Activated naive CD8-positive, alpha-beta T cell treated with anti-CD3 and anti-CD28 coated beads, Interleukin-2, amount 50 U/mL, for 24 hours (primary cell): Measurements from ENCODE around the gene HYKK.
"Not testable (repeated sequence)": the region's sequence is repeated elsewhere in the genome, so short reads cannot be mapped to it uniquely, and the experiment has no call there.

ENCODE experiments used
- ATAC-seq: fragments of 150-1000 bp; cut with Tn5 transposase; one replicate; pipeline ENCODE4 v1.10.0; 2021
- DNase-seq: peaks from one replicate; pipeline ENCODE4 v3.0.0; 2021
- H3K27ac Mint-ChIP-seq: one replicate; pipeline ENCODE4 v1.8.0; 2021; ENCODE audit warnings: mild to moderate bottlenecking, mixed read lengths
- H3K27me3 Mint-ChIP-seq: one replicate; pipeline ENCODE4 v1.8.0; 2021; ENCODE audit warnings: mixed read lengths
- H3K36me3 Mint-ChIP-seq: one replicate; pipeline ENCODE4 v1.8.0; 2021; ENCODE audit warnings: low read depth, mixed read lengths
- H3K4me1 Mint-ChIP-seq: one replicate; pipeline ENCODE4 v1.8.0; 2021; ENCODE audit warnings: mixed read lengths
- H3K4me3 Mint-ChIP-seq: one replicate; pipeline ENCODE4 v1.8.0; 2021; ENCODE audit warnings: mild to moderate bottlenecking, moderate library complexity, mixed read lengths
- H3K9me3 Mint-ChIP-seq: one replicate; pipeline ENCODE4 v1.8.0; 2021; ENCODE audit warnings: mixed read lengths

The HYKK gene

GRCh38 chr15:78552597-78552996 lies 45.2 kb downstream of the HYKK start:
- no peak overlapping the region for H3K4me3 Mint-ChIP-seq
- no peaks in the 10 kb centered on the region for H3K27me3 Mint-ChIP-seq
- H3K27ac Mint-ChIP-seq, result no peak overlapping the region
- ATAC-seq, result no peak
- H3K4me1 Mint-ChIP-seq, result no peaks in the 10 kb centered on the region
- DNase-seq, result no peak
- H3K9me3 Mint-ChIP-seq, result no peaks in the 10 kb centered on the region
- peaks cover 21% of the 10 kb centered on the region for H3K36me3 Mint-ChIP-seq

DNA sequence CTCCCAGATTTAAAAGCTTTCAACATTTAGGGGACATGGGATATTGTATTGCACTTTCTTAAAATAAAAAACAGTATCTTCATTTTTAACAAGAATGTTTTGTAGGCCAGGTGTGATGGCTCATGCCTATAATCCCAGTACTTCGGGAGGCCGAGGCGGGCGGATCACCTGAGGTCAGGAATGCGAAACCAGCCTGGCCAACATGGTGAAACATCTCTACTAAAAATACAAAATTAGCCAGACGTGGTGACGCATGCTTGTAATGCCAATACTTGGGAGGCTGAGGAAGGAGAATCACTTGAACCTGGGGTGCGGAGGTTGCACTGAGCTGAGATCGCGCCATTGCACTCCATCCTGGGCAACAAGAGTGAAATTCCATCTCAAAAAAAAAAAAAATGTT lies 52.8 kb downstream of the HYKK start:
- not testable (repeated sequence) for H3K9me3 Mint-ChIP-seq, ATAC-seq, DNase-seq, H3K27me3 Mint-ChIP-seq, H3K27ac Mint-ChIP-seq, H3K4me1 Mint-ChIP-seq, H3K4me3 Mint-ChIP-seq, H3K36me3 Mint-ChIP-seq

- Mint-ChIP-seq H3K9me3 (no peaks in the 10 kb centered on the region), H3K27me3 (peaks cover 12% of the 10 kb centered on the region), H3K4me3 (no peak overlapping the region), H3K36me3 (no peaks in the 10 kb centered on the region), H3K27ac (no peak overlapping the region), H3K4me1 (peaks cover 16% of the 10 kb centered on the region)
- DNase-seq, result no peak
- no peak for ATAC-seq
Observed at GRCh38 chr15:78561490-78561889, 54.1 kb downstream of the HYKK start.

- DNase-seq (no peak), ATAC-seq (no peak)
- Mint-ChIP-seq H3K27ac (no peak overlapping the region), H3K9me3 (no peaks in the 10 kb centered on the region), H3K36me3 (no peaks in the 10 kb centered on the region), H3K27me3 (peaks cover 21% of the 10 kb centered on the region), H3K4me1 (peaks cover 25% of the 10 kb centered on the region), H3K4me3 (no peak overlapping the region)
Observed at GRCh38 chr15:78563092-78563491, 55.7 kb downstream of the HYKK start.

- Mint-ChIP-seq H3K4me1 (peaks cover 27% of the 10 kb centered on the region), H3K36me3 (no peaks in the 10 kb centered on the region), H3K4me3 (peak overlapping the region; percentile 85), H3K27ac (no peak overlapping the region), H3K27me3 (peaks cover 21% of the 10 kb centered on the region), H3K9me3 (no peaks in the 10 kb centered on the region)
- ATAC-seq (peak; percentile 15), DNase-seq (peak; percentile 4)
Observed at GRCh38 chr15:78564743-78565096, 57.3 kb downstream of the HYKK start.

GRCh38 chr15:78565097-78565950 lies 57.9 kb downstream of the HYKK start, which contains the start of gene CHRNA5:
CHRNA5 (plus strand) TSS chr15:78565520; CDS start chr15:78565720, 200 bp downstream.
- Mint-ChIP-seq H3K9me3 (no peaks in the 10 kb centered on the region), H3K27ac (peak within 1 kb of the TSS; percentile 65), H3K27me3 (peaks cover 21% of the 10 kb centered on the region), H3K4me1 (peaks cover 27% of the 10 kb centered on the region), H3K36me3 (no peaks in the 10 kb centered on the region), H3K4me3 (peak within 1 kb of the TSS; percentile 85)
- peak; percentile 80 for ATAC-seq
- DNase-seq, result peak; percentile 81

DNA sequence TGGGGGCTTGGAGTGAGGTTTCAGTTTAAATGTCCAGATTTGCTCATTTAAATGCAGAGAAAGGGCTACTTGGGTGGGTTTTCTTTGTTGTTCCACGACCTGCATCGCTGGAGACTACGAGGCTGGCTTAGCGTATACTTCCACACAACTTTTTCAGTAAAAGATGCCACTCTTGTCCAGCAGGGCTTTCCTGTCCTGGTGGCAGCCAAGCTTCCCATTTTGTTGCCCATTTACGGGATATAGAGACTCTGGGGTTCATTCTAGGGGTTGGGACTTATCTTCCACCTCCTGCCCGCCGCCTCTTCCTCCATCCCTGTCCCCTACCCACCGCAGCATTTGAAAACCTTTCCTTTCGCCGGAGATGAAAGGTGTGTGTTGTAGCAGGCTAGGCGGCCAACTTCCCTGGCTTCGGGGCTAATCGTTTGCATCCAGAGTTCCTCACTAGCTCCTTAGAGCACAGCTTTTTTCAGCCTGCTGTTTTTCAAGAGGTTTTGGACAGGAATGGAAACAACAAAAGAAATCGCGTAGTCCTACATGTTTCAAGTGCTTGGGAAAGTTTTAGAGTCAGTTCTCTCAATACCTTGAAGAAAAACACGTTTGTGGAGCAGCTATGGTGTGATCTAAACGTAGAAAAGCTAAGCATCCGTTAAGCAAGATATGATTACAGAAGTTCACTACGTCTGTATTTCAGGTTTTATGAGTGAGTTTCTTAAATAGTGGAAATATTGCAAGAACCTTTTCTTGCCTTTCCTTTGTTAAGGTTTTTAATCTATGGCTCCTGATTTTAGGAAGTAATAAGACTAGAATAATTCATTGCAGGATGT lies 58.8 kb downstream of the HYKK start:
- Mint-ChIP-seq H3K9me3 (no peaks in the 10 kb centered on the region), H3K36me3 (no peaks in the 10 kb centered on the region), H3K4me1 (peaks cover 27% of the 10 kb centered on the region), H3K27ac (peak overlapping the region; percentile 65), H3K27me3 (peaks cover 21% of the 10 kb centered on the region), H3K4me3 (peak overlapping the region; percentile 85)
- peak; percentile 18 for ATAC-seq
- no peak for DNase-seq

DNA sequence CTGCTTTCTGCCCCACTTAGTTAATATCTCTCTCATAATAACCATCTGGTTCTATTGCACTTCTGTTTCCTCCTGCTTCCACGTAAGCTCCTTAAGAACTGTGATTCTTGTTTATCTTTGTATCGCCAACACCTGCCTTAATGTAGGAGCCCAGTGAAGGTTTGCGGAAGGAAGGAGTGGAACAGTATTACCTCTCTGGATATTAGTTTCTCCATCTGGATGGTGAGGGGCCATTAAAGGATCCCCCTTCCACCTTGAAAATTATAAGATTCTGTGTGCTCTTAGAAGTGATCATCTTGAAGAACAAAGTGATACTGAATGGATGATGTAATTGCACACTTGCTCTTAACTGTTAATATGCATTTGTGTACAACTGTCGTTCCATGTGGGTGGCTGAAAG lies 60.2 kb downstream of the HYKK start:
- DNase-seq, result no peak
- no peaks in the 10 kb centered on the region for H3K36me3 Mint-ChIP-seq
- H3K9me3 Mint-ChIP-seq, result no peaks in the 10 kb centered on the region
- no peak for ATAC-seq
- H3K27ac Mint-ChIP-seq, result no peak overlapping the region
- H3K27me3 Mint-ChIP-seq, result peaks cover 21% of the 10 kb centered on the region
- peaks cover 27% of the 10 kb centered on the region for H3K4me1 Mint-ChIP-seq
- peak overlapping the region; percentile 6 for H3K4me3 Mint-ChIP-seq

- H3K9me3 Mint-ChIP-seq, result no peaks in the 10 kb centered on the region
- no peak overlapping the region for H3K4me3 Mint-ChIP-seq
- no peaks in the 10 kb centered on the region for H3K36me3 Mint-ChIP-seq
- DNase-seq (no peak), ATAC-seq (no peak)
- no peak overlapping the region for H3K27ac Mint-ChIP-seq
- peaks cover 14% of the 10 kb centered on the region for H3K27me3 Mint-ChIP-seq
- peaks cover 18% of the 10 kb centered on the region for H3K4me1 Mint-ChIP-seq
Observed at GRCh38 chr15:78570710-78571109, 63.3 kb downstream of the HYKK start.

- Mint-ChIP-seq H3K4me3 (no peak overlapping the region), H3K9me3 (no peaks in the 10 kb centered on the region), H3K27ac (no peak overlapping the region), H3K4me1 (peaks cover 13% of the 10 kb centered on the region), H3K36me3 (no peaks in the 10 kb centered on the region), H3K27me3 (peaks cover 12% of the 10 kb centered on the region)
- ATAC-seq, result no peak
- no peak for DNase-seq
Observed at GRCh38 chr15:78571382-78571781, 64.0 kb downstream of the HYKK start.

- Mint-ChIP-seq H3K9me3 (no peaks in the 10 kb centered on the region), H3K27ac (no peak overlapping the region), H3K4me1 (peaks cover 2% of the 10 kb centered on the region), H3K36me3 (no peaks in the 10 kb centered on the region), H3K27me3 (peaks cover 1% of the 10 kb centered on the region), H3K4me3 (no peak overlapping the region)
- ATAC-seq (no peak), DNase-seq (no peak)
Observed at GRCh38 chr15:78573416-78573815, 66.0 kb downstream of the HYKK start.

DNA sequence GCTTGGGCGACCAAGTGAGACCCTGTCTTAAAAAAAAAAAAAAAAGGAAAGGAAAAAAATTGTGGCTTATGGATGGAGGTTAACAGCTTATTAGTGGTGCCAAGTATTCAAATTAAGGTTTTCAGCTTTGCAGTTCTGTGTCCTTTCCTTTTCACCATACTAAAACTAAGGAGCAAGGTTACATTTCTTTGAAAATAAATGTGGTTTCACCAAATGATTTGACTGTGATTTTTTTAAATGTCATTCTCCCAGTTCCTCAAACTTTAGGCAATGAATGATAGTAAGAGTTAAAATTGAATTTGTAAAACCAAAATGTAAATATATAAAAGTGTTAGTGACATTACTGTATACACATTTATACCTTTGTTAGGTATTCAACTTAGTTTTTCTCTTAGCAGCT lies 67.6 kb downstream of the HYKK start:
- H3K9me3 Mint-ChIP-seq, result no peaks in the 10 kb centered on the region
- no peak overlapping the region for H3K27ac Mint-ChIP-seq
- H3K4me3 Mint-ChIP-seq, result no peak overlapping the region
- H3K27me3 Mint-ChIP-seq, result peaks cover 1% of the 10 kb centered on the region
- H3K4me1 Mint-ChIP-seq, result no peaks in the 10 kb centered on the region
- DNase-seq, result no peak
- no peaks in the 10 kb centered on the region for H3K36me3 Mint-ChIP-seq
- ATAC-seq, result no peak
